NCI-H128 (cell line): ENCODE results near the gene ZBTB3.
"Not testable (repeated sequence)": the region's sequence is repeated elsewhere in the genome, so short reads cannot be mapped to it uniquely, and the experiment has no call there.

ENCODE experiments used
- DNase-seq: peaks from one replicate; lab custom pipeline; 2025; ENCODE audit not compliant: unreplicated experiment; lab: John Stamatoyannopoulos, UW

Gene ZBTB3

DNA sequence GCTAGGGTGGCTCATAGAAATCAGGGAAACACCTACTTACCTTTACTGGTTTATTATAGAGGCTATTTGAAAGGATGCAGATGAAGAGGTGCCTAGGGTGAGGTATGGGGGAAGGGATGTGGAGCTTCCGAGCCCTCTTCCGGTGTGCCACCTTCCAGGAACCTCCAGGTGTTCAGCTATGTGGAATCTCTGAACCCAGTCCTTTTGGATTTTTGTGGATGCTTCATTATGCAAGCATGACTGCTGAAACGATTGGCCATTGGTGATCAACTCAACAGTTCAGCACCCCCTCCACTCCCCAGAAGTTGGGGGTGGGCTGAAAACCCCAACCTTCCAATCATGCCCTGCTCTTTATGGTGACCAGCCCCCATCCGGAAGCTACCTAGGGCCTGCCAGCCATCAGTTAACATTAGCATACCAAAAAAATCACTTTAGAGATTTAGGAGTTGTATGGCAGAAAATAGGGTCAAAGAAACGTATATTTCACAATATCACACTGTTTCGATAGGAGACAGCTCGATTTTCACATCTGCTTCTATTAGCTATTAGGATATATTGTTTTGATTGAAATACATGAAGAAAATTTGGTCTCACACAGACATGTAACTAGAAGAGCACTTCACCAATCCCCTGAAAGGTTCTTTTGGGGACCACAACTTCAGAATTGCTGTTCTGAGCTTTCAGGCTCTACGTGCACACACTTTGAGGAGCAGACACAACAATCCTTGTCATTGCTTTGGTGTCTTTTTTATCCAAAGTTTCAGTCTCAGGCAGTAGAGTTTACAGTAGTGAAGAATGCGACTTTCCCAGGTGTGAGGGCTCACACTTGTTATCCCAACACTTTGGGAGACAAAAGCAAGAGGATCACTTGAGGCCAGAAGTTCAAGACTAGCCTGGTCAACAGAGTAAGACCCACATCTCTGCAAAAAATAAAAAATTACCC is 4.2 kb upstream of the ZBTB3 start:
- DNase-seq = no peak

DNA sequence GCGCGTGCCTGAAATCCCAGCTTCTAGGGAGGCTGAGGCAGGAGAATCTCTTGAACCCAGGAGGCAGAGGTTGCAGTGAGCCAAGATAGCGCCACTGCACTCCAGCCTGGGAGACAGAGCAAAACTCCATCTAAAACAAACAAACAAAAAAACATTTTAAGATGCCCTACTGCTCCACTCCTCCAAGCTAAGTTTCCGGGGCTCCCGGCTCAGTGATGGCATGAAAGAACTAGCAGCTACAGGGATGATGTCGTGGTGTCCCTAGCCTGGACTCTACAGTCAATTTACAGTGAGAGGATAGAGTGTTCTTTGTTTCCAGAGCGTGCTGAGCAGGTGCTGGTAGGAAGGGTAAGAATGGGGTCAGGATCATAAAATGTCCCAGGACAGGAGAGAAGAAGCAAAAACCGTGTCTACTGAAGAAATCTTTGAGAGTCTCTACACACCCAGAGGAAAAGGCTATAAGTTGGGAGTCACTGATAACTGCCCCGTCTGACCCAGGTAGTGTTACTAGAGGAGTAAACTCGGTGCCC is 1.2 kb upstream of the ZBTB3 start:
- DNase-seq = no peak

GRCh38 chr11:62752994-62753735 is 795 bp downstream of the ZBTB3 start:
- DNase-seq = no peak

DNA sequence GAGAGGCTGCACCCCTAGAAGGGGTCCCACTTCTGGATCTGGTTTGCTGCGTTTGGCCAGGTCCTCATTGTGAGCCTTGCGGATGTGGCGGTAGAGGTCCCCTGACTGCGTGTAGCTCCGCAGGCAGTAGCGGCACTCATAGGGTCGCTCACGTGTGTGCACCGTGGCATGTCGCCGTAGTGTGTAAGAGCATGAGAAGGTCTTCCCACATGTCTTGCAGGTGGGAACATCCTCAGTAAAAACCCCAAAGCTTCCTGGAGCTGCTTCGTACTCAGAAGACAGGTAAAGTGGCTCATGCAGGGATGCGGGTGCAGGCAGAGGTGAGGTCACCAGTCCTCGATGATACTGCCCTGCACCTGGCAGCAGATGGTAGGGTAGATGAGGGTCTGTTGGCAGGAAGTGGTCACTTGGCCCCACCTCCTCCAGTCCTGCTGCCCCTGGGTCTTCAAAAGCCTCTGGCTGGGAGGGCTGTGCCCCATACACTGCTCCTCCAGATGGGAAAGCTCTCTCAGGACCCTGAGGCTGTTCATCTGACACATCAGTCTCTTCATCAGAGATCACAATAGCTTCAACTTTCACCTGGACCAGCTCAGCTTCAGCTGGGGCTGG is 1.7 kb downstream of the ZBTB3 start:
- DNase-seq = no peak

DNA sequence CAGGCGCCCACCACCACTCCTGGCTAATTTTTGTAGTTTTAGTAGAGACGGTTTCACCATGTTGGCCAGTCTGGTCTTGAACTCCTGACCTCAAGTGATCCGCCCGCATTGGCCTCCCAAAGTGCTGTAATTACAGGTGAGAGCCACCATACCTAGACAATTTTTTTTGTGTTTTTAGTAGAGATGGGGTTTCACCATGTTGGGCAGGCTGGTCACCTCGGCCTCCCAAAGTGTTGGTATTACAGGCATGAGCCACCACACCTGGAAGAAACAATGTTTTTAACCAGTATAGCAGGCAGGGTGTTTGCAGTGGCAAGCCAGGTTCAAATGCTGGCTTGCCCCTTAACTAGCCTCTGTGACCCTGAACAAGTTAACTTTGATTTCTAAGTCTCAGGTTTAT is 4.0 kb downstream of the ZBTB3 start:
- DNase-seq = not testable (repeated sequence)

DNA sequence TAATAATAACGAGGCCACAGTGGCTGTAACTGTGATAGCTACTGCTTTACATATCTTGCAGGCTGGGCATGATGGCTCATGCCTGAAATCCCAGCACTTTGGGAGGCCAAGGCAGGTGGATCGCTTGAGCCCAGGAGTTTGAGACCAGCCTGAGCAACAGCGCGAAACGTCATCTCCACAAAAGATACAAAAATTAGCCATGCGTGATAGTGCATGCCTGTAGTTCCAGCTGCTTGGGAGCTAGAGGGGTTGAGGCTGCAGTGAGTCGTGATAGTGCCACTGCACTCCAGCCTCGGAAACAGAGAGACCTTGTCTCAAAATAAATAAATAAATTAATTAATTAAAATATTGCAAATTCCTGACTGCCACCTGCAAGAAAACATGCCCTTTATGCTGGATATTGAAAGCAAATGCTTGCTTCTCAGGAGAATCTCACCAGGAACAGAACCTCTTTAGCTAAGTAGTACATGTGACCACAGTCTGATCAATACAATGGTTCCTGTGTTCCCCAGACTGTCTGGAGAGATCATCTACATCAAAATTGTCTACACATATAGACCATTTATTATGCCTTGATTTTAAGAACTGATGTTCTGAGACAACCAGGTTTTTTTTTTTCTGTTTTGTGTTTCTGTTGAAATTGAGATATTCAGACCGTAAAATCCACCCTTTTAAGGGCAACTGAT is 6.3 kb downstream of the ZBTB3 start:
- no peak for DNase-seq

DNA sequence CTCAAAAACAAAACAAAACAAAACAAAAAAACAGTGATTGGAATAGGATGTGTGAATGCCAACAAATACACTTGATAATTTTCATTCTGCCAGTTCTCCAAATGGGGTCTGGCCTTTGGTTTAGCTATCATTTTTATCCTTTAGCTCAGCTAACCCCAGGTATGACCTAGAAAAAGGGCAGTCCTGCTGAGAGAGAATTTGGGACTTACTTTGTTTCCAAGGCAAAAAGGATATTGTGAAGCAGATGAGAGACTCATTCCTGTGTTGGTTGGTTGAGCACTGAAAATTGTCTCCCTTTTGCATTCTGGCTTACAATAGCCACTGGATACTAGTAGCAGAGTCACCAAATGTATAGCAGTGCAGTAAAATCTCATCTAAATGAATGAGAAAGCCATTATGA is 16.8 kb downstream of the ZBTB3 start:
- no peak for DNase-seq

- no peak for DNase-seq
Observed at GRCh38 chr11:62732830-62733229, 21.1 kb downstream of the ZBTB3 start.

GRCh38 chr11:62730076-62730475 is 23.9 kb downstream of the ZBTB3 start:
- DNase-seq = not testable (repeated sequence)

DNA sequence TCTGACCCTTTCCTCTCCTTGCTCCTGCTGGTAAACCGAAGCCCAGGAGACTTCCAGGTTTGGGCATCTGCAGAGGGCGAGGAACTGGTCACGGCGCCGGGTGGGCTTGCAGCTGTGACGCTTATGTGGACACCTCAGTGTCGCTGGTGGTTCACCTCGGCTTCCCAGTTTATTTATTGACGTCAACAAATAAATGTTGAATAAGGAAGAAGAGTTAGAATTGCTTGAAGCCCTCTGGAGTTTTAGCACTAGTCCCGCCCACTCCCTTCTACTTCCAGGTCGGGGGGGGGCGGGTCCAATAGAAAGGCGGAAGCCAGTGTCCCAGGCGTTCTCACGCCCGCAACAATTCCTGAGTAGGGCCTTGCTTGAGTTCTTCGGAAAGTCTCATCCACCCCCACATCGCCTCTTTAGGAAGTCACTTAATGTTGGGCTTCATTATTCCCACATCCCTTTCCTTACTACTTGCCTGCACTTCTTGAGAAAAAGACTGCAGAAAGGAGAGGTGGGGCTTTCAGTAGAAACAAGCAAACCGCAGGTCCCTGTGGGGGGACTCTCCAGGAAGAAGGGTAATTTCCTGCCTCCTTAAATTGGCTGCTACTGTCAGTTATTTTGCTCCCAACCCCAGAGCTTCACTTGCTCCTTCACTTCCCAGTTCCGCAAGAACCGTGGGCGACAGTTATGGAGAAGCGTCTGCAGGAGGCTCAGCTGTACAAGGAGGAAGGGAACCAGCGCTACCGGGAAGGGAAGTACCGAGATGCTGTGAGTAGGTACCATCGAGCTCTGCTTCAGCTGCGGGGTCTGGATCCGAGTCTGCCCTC is 25.6 kb downstream of the ZBTB3 start, which contains the start of gene TTC9C:
TSS of gene TTC9C (plus strand) at position 316 of the 818 bp plus-strand sequence. CDS start at position 679, 363 bp downstream.
- DNase-seq = peak; percentile 62

DNA sequence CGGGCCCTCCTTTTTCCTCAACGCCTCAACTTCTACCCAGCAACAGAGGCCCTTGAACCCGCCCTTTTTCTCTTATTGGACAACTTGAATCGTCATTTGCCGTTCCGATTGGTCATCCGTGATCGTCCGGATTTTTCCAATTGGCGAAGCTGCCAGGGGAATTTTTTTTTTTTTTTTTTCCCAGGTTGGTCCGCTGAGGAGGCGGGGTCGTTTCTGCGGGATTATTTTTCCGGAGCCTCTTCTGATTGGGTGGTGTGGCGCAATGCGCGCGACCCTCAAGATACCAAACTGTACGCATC is 26.1 kb downstream of the ZBTB3 start:
- peak; percentile 96 for DNase-seq

GRCh38 chr11:62727165-62727871 is 26.6 kb downstream of the ZBTB3 start, which contains the start of gene HNRNPUL2:
Gene HNRNPUL2 (minus strand): TSS chr11:62727457. CDS start chr11:62727156, 301 bp downstream.
- DNase-seq = peak; percentile 99

GRCh38 chr11:62726915-62727164 is 27.1 kb downstream of the ZBTB3 start:
- no peak for DNase-seq

GRCh38 chr11:62726156-62726914 is 27.6 kb downstream of the ZBTB3 start:
- no peak for DNase-seq

GRCh38 chr11:62725646-62726045 is 28.3 kb downstream of the ZBTB3 start:
- no peak for DNase-seq

DNA sequence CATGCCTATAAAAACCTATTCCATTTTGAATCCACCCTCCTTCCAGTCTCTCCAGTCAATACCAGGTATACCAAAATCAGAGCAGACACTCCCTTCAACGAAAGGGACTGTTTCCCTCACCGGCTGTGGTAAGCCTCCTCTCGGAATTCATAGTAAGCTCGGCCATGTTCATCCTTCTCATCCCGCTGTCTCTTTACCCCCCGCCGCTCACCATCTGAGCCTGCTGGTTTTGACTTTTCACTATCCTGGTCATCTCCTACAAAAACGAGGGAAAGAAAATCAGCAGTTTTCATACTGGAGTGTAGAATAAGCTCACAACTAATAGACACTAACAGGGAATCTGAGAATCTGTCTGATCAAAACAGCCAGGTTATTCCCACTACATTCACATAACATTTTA is 29.8 kb downstream of the ZBTB3 start:
- DNase-seq = no peak

DNA sequence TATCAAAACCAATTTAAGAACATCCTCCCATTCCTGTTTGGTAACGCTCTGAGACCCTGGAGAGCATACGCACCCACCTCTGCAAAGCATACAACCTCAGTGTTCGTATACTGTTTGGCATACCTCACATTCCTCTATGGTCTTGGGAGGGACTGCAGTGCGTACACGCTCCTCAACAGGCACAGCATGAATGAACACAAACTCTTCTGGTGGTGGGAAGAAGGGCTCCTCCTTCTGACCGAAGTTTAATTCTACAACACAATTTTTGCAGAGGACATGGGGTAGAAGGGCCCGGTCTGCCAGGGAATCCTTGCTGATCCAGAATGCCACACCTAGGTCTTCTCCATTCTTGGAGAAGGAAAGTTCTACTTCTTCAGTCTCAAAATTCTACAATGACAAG is 32.0 kb downstream of the ZBTB3 start:
- DNase-seq = no peak

- no peak for DNase-seq
Observed at GRCh38 chr11:62719302-62719978, 34.5 kb downstream of the ZBTB3 start.
